Upper lobe of left lung (tissue), 6 donors: ENCODE data around the gene ZSCAN5C. TPM values are rescaled to one million over a fixed set of nuclear protein-coding genes. Genes with fewer than 3 reads are reported as not detected.
"Not testable (repeated sequence)": the region's sequence is repeated elsewhere in the genome, so short reads cannot be mapped to it uniquely, and the experiment has no call there.

Source experiments
- ATAC-seq, 2 donors: fragments of 200-7000 bp; cut with Tn5 transposase; one replicate each; pipeline ENCODE4 v1.9.1; 2022; ENCODE audit warnings: mild to moderate bottlenecking in 2 of 2, moderate library complexity in 2 of 2; ENCODE audit not compliant: low FRiP score in 2 of 2
- DNase-seq, 2 donors: peaks; one replicate each; pipeline ENCODE4 v3.0.0-alpha.2; 2019 to 2020
- H3K27ac ChIP-seq, 4 donors: fragments of 200-600 bp; sonication (generic); one replicate each; pipeline ENCODE4 v1.5.1; 2016 to 2019
- H3K27me3 ChIP-seq, 4 donors: fragments of 200-600 bp; sonication (generic); one replicate each; pipeline ENCODE4 v1.5.1; 2017 to 2019
- H3K36me3 ChIP-seq, 4 donors: fragments of 200-600 bp; sonication (generic); one replicate each; pipeline ENCODE4 v1.5.1; 2016 to 2019
- H3K4me1 ChIP-seq, 4 donors: fragments of 200-600 bp; sonication (generic); one replicate each; pipeline ENCODE4 v1.5.1; 2018 to 2019
- H3K4me3 ChIP-seq, 4 donors: fragments of 200-600 bp; sonication (generic); one replicate each; pipeline ENCODE4 v1.5.1; 2017 to 2019; ENCODE audit warnings: mild to moderate bottlenecking in 2 of 4, moderate library complexity in 1 of 4
- H3K9me3 ChIP-seq, 4 donors: fragments of 200-600 bp; sonication (generic); one replicate each; pipeline ENCODE4 v1.5.1; 2018 to 2019
- EP300 ChIP-seq, 4 donors: sonication (generic); formaldehyde crosslinking; IDR thresholded peaks; one replicate each; pipeline ENCODE4 v1.5.1; 2017; ENCODE audit warnings: antibody characterized with exemption in 4 of 4, control low read depth in 2 of 4
- POLR2A ChIP-seq, 4 donors: fragments of 450-650 bp; IDR thresholded peaks; one replicate each; pipeline ENCODE4 v1.5.1; 2016 to 2017; ENCODE audit warnings: antibody characterized with exemption in 4 of 4, mild to moderate bottlenecking in 2 of 4
- POLR2AphosphoS5 ChIP-seq, 2 donors: sonication (generic); formaldehyde crosslinking; IDR thresholded peaks; one replicate each; pipeline ENCODE4 v1.5.1; 2017; ENCODE audit warnings: antibody characterized with exemption in 2 of 2
- WGBS, 2 donors: methylation state at CpG; one replicate each; pipeline ENCODE4 v1.1.5; 2017 to 2018; 5-methylcytosine and 5-hydroxymethylcytosine counted together
- total RNA-seq, 6 donors: library from RNA; depleted of rRNA in 4 of 6; stranded (reverse); fragments of >200 nt in 4 of 6; gene quantifications; one replicate each; pipeline versions ENCODE4 v1.1.0 to v1.2.1, GENCODE V29; 2016 to 2021
- TF ChIP-seq, protein P1 (sequence below), 6 experiments: fragments of 450-650 bp in 4 of 6; fragments of 200-600 bp in 2 of 6; sonication (generic) in 2 of 6; IDR thresholded peaks; one replicate each; pipeline ENCODE4 v1.5.1; 2016 to 2019; ENCODE audit warnings: antibody characterized with exemption in 6 of 6
- donor health status: DM: no; HTN: no; CAD: no; lungs with moderate emphysema.
- donor health status: DM: no; HTN: yes; CAD: no; lungs with severe emphysema.

Gene ZSCAN5C
- total RNA-seq, 6 donors from 2014 or later, result not detected

DNA sequence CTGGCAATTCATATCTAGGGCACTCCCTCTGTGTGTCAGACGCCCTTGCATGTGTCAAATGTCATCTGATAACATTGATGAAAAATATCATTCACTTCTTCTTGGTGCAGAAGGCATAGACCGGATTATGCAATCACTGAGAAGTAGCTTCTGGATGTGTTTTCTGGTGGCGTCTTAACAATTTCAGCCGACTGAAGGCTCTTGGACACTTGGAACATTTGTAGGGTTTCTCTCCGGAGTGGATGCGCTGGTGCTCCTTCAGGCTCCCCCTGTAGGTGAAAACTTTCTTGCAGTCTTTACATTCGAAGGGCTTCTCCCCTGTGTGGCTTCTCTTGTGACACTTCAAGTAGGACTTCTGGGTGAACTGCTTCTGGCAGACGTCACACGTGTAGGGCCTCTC, 19.4 kb downstream of the ZSCAN5C start:
- H3K9me3 ChIP-seq, H3K4me3 ChIP-seq, H3K36me3 ChIP-seq, ATAC-seq, H3K27ac ChIP-seq, H3K27me3 ChIP-seq, DNase-seq: not testable (repeated sequence)
- H3K4me1 ChIP-seq, result peaks cover 7 to 10% (median 9%) of the 10 kb centered on the region in 4 donors
- TF ChIP-seq, protein P1, sequence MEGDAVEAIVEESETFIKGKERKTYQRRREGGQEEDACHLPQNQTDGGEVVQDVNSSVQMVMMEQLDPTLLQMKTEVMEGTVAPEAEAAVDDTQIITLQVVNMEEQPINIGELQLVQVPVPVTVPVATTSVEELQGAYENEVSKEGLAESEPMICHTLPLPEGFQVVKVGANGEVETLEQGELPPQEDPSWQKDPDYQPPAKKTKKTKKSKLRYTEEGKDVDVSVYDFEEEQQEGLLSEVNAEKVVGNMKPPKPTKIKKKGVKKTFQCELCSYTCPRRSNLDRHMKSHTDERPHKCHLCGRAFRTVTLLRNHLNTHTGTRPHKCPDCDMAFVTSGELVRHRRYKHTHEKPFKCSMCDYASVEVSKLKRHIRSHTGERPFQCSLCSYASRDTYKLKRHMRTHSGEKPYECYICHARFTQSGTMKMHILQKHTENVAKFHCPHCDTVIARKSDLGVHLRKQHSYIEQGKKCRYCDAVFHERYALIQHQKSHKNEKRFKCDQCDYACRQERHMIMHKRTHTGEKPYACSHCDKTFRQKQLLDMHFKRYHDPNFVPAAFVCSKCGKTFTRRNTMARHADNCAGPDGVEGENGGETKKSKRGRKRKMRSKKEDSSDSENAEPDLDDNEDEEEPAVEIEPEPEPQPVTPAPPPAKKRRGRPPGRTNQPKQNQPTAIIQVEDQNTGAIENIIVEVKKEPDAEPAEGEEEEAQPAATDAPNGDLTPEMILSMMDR (IDR thresholded peaks at IDR 0.05), result peak in 2 of 6 experiments; percentile 12 to 21
- WGBS, 2 donors, result 55 to 65% methylated on average over 9 of the region's 9 CpGs

DNA sequence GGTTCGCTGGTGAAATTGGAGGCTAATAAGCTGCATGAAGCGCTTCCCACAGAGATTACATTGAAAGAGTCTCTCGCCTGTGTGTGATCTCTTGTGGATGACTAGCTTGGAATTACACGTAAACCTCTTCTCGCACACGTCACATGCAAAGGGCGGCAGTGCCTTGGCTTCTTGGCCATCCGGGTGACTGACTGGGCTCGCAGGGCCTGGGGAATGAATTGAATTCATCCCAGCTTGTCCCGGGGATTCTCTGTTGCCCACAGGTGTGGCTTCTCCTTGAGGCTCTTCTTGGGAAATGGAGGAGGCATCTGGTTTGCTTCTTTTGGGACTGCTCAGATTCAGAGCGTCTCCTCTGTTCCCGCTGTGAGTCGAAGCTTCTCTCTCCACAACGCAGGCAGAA, 19.8 kb downstream of the ZSCAN5C start:
- Histone ChIP-seq H3K4me3 (no peak overlapping the region), H3K4me1 (peaks cover 7 to 10% (median 9%) of the 10 kb centered on the region in 4 donors), H3K36me3 (peaks cover 0 to 3% (median 0%) of the 10 kb centered on the region in 4 donors), H3K9me3 (no peaks in the 10 kb centered on the region), H3K27ac (no peak overlapping the region), H3K27me3 (peaks cover 0 to 6% (median 2%) of the 10 kb centered on the region in 4 donors)
- 92 to 94% methylated on average over 14 of the region's 14 CpGs for WGBS, 2 donors
- no peak for TF ChIP-seq POLR2AphosphoS5 (IDR thresholded peaks at IDR 0.05)
- TF ChIP-seq EP300 (IDR thresholded peaks at IDR 0.05), result no peak
- TF ChIP-seq POLR2A (IDR thresholded peaks at IDR 0.05), result no peak
- TF ChIP-seq, protein P1 (IDR thresholded peaks at IDR 0.05), result no peak
- ATAC-seq (no peak), DNase-seq (no peak)

GRCh38 chr19:56222901-56223300, 20.8 kb downstream of the ZSCAN5C start:
- H3K27me3 ChIP-seq, result no peaks in the 10 kb centered on the region
- 77 to 80% methylated on average over 6 of the region's 6 CpGs for WGBS, 2 donors
- H3K9me3 ChIP-seq, result no peaks in the 10 kb centered on the region
- no peak overlapping the region for H3K4me3 ChIP-seq
- no peak for TF ChIP-seq POLR2AphosphoS5 (IDR thresholded peaks at IDR 0.05)
- peaks cover 0 to 3% (median 0%) of the 10 kb centered on the region in 4 donors for H3K36me3 ChIP-seq
- no peak overlapping the region for H3K27ac ChIP-seq
- ATAC-seq (no peak), DNase-seq (no peak)
- H3K4me1 ChIP-seq, result no peaks in the 10 kb centered on the region

- H3K27ac ChIP-seq, result no peak overlapping the region
- DNase-seq (no peak), ATAC-seq (no peak)
- H3K36me3 ChIP-seq, result peaks cover 0 to 3% (median 0%) of the 10 kb centered on the region in 4 donors
- H3K27me3 ChIP-seq, result no peaks in the 10 kb centered on the region
- TF ChIP-seq, protein P1 (IDR thresholded peaks at IDR 0.05), result no peak
- TF ChIP-seq POLR2AphosphoS5 (IDR thresholded peaks at IDR 0.05), result no peak
- TF ChIP-seq EP300 (IDR thresholded peaks at IDR 0.05), result no peak
- TF ChIP-seq POLR2A (IDR thresholded peaks at IDR 0.05), result no peak
- WGBS, 2 donors, result 92 to 93% methylated on average over 9 of the region's 9 CpGs
- no peaks in the 10 kb centered on the region for H3K9me3 ChIP-seq
- H3K4me3 ChIP-seq, result no peak overlapping the region
- H3K4me1 ChIP-seq, result no peaks in the 10 kb centered on the region
Observed at GRCh38 chr19:56223481-56223880, 21.4 kb downstream of the ZSCAN5C start.

- TF ChIP-seq, protein P1 (IDR thresholded peaks at IDR 0.05), result no peak
- no peak for TF ChIP-seq EP300 (IDR thresholded peaks at IDR 0.05)
- no peak for TF ChIP-seq POLR2AphosphoS5 (IDR thresholded peaks at IDR 0.05)
- no peak for TF ChIP-seq POLR2A (IDR thresholded peaks at IDR 0.05)
- Histone ChIP-seq H3K36me3 (no peaks in the 10 kb centered on the region), H3K4me1 (no peaks in the 10 kb centered on the region), H3K9me3 (no peaks in the 10 kb centered on the region), H3K4me3 (no peak overlapping the region), H3K27ac (no peak overlapping the region), H3K27me3 (no peaks in the 10 kb centered on the region)
- 86 to 90% methylated on average over 7 of the region's 7 CpGs for WGBS, 2 donors
- ATAC-seq (peak in 1 of 2 donors; percentile 38), DNase-seq (no peak)
Observed at GRCh38 chr19:56245121-56245740, 43.2 kb downstream of the ZSCAN5C start.

DNA sequence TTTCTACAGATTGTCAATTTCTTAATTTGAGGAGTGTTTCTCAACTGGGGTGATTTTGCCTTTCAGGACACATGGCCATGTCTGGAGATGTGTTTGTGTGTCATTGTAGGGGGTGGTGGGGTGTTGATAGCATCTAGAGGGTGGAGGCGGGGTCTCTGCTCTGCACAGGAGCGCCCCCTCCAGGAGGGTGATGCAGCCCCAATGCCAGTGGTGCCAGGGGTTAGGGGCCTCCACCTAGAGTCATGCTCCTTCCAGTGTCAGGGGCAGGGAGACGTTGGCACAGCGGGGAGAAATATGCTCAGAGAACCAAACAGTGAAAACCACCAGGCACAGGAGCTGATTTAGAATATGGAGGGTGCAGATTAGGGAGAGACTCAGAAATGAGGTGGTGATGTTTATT, 43.7 kb downstream of the ZSCAN5C start:
- not testable (repeated sequence) for H3K27ac ChIP-seq, H3K4me3 ChIP-seq, H3K27me3 ChIP-seq, DNase-seq, ATAC-seq, H3K36me3 ChIP-seq, H3K9me3 ChIP-seq, H3K4me1 ChIP-seq
- 66 to 71% methylated on average over 4 of the region's 4 CpGs for WGBS, 2 donors

- WGBS, 2 donors, result 91 to 99% methylated on average over 5 to 8 of the region's 8 CpGs
- H3K9me3 ChIP-seq, DNase-seq, H3K27me3 ChIP-seq, ATAC-seq, H3K4me3 ChIP-seq, H3K4me1 ChIP-seq, H3K27ac ChIP-seq, H3K36me3 ChIP-seq: not testable (repeated sequence)
Observed at GRCh38 chr19:56248736-56249338, 46.8 kb downstream of the ZSCAN5C start.
